Suprapubic skin (tissue), 4 donors: Measurements from ENCODE around the gene PPCS. TPM values are rescaled to one million over a fixed set of nuclear protein-coding genes. Genes with fewer than 3 reads are reported as not detected.
"Not testable (repeated sequence)": the region's sequence is repeated elsewhere in the genome, so short reads cannot be mapped to it uniquely, and the experiment has no call there.

Source experiments
- DNase-seq, 2 donors: peaks; one replicate each; pipeline ENCODE4 v3.0.0-alpha.2; 2019; ENCODE audit warnings: low spot score in 2 of 2
- H3K27ac ChIP-seq: fragments of 200-600 bp; sonication (generic); one replicate; pipeline ENCODE4 v1.5.1; 2019
- H3K27me3 ChIP-seq: fragments of 200-600 bp; sonication (generic); one replicate; pipeline ENCODE4 v1.5.1; 2019
- H3K36me3 ChIP-seq: fragments of 200-600 bp; sonication (generic); one replicate; pipeline ENCODE4 v1.5.1; 2019
- H3K4me1 ChIP-seq: fragments of 200-600 bp; sonication (generic); one replicate; pipeline ENCODE4 v1.5.1; 2019
- H3K4me3 ChIP-seq: fragments of 200-600 bp; sonication (generic); one replicate; pipeline ENCODE4 v1.5.1; 2019; ENCODE audit warnings: mild to moderate bottlenecking
- H3K9me3 ChIP-seq: fragments of 200-600 bp; sonication (generic); one replicate; pipeline ENCODE4 v1.5.1; 2019
- CTCF ChIP-seq, 2 donors: fragments of 200-600 bp in 1 of 2; fragments of 450-650 bp in 1 of 2; sonication (generic) in 1 of 2; IDR thresholded peaks; one replicate each; pipeline ENCODE4 v1.5.1; 2016 to 2019; ENCODE audit warnings: antibody characterized with exemption in 2 of 2, mild to moderate bottlenecking in 1 of 2, moderate library complexity in 1 of 2
- EP300 ChIP-seq: sonication (generic); formaldehyde crosslinking; IDR thresholded peaks from one replicate; pipeline ENCODE4 v1.6.1; 2017; ENCODE audit warnings: antibody characterized with exemption
- POLR2A ChIP-seq, 2 donors: fragments of 450-650 bp; IDR thresholded peaks; one replicate each; pipeline ENCODE4 v1.6.1; 2017; ENCODE audit warnings: antibody characterized with exemption in 2 of 2, mild to moderate bottlenecking in 2 of 2, moderate library complexity in 2 of 2
- POLR2AphosphoS5 ChIP-seq, 3 donors: sonication (generic); formaldehyde crosslinking; IDR thresholded peaks; one replicate each; pipeline ENCODE4 v1.6.1; 2017; ENCODE audit warnings: antibody characterized with exemption in 3 of 3
- WGBS: methylation state at CpG from one replicate; pipeline ENCODE4 v1.1.5; 2018; 5-methylcytosine and 5-hydroxymethylcytosine counted together
- total RNA-seq, 4 donors: library from RNA; depleted of rRNA; stranded (reverse); fragments of >200 nt; gene quantifications; one replicate each; pipeline ENCODE4 v1.1.0, GENCODE V29; 2016

The PPCS gene
- total RNA-seq, 4 donors from 2014 or later, result 50.1 to 115 (median 57.2) TPM

- Histone ChIP-seq H3K27me3 (no peaks in the 10 kb centered on the region), H3K9me3 (no peaks in the 10 kb centered on the region), H3K4me1 (no peaks in the 10 kb centered on the region), H3K36me3 (peaks cover 3% of the 10 kb centered on the region), H3K27ac (no peak overlapping the region), H3K4me3 (no peak overlapping the region)
- DNase-seq, result no peak
- no peak for TF ChIP-seq POLR2A (IDR thresholded peaks at IDR 0.05)
- no peak for TF ChIP-seq POLR2AphosphoS5 (IDR thresholded peaks at IDR 0.05)
- no peak for TF ChIP-seq CTCF (IDR thresholded peaks at IDR 0.05)
- TF ChIP-seq EP300, result no peak
- WGBS, result 93% methylated on average over 4 of the region's 4 CpGs
Measured at GRCh38 chr1:42476605-42477004, 20.3 kb downstream of the PPCS start.

- H3K27ac ChIP-seq, DNase-seq, H3K36me3 ChIP-seq, H3K4me1 ChIP-seq, H3K9me3 ChIP-seq, H3K27me3 ChIP-seq, H3K4me3 ChIP-seq: not testable (repeated sequence)
- WGBS, result 87% methylated on average over 4 of the region's 4 CpGs
Measured at GRCh38 chr1:42477354-42477753, 21.0 kb downstream of the PPCS start.

GRCh38 chr1:42477775-42478174 is 21.4 kb downstream of the PPCS start:
- TF ChIP-seq POLR2AphosphoS5 (IDR thresholded peaks at IDR 0.05), result no peak
- no peak for TF ChIP-seq EP300
- no peak for TF ChIP-seq CTCF (IDR thresholded peaks at IDR 0.05)
- TF ChIP-seq POLR2A (IDR thresholded peaks at IDR 0.05), result no peak
- Histone ChIP-seq H3K4me1 (no peaks in the 10 kb centered on the region), H3K27me3 (no peaks in the 10 kb centered on the region), H3K4me3 (no peak overlapping the region), H3K27ac (no peak overlapping the region), H3K9me3 (no peaks in the 10 kb centered on the region), H3K36me3 (peaks cover 8% of the 10 kb centered on the region)
- DNase-seq, result no peak
- 85% methylated on average over 3 of the region's 3 CpGs for WGBS

- no peak for DNase-seq
- 50% methylated on average over 4 of the region's 4 CpGs for WGBS
- Histone ChIP-seq H3K27ac (no peak overlapping the region), H3K4me3 (no peak overlapping the region), H3K4me1 (no peaks in the 10 kb centered on the region), H3K36me3 (peaks cover 14% of the 10 kb centered on the region), H3K27me3 (no peaks in the 10 kb centered on the region), H3K9me3 (no peaks in the 10 kb centered on the region)
- no peak for TF ChIP-seq EP300
- no peak for TF ChIP-seq CTCF (IDR thresholded peaks at IDR 0.05)
- TF ChIP-seq POLR2A (IDR thresholded peaks at IDR 0.05), result no peak
- no peak for TF ChIP-seq POLR2AphosphoS5 (IDR thresholded peaks at IDR 0.05)
Measured at GRCh38 chr1:42479621-42480020, 23.3 kb downstream of the PPCS start.

GRCh38 chr1:42480921-42481320 is 24.6 kb downstream of the PPCS start:
- Histone ChIP-seq H3K27me3 (no peaks in the 10 kb centered on the region), H3K4me1 (no peaks in the 10 kb centered on the region), H3K27ac (no peak overlapping the region), H3K36me3 (peaks cover 14% of the 10 kb centered on the region), H3K9me3 (no peaks in the 10 kb centered on the region), H3K4me3 (no peak overlapping the region)
- DNase-seq, result no peak
- WGBS, result 100% methylated on average over 1 of the region's 1 CpG
- no peak for TF ChIP-seq EP300
- TF ChIP-seq CTCF (IDR thresholded peaks at IDR 0.05), result no peak
- TF ChIP-seq POLR2A (IDR thresholded peaks at IDR 0.05), result no peak
- no peak for TF ChIP-seq POLR2AphosphoS5 (IDR thresholded peaks at IDR 0.05)

- Histone ChIP-seq H3K27ac (no peak overlapping the region), H3K4me1 (no peaks in the 10 kb centered on the region), H3K4me3 (no peak overlapping the region), H3K9me3 (no peaks in the 10 kb centered on the region), H3K36me3 (peaks cover 14% of the 10 kb centered on the region), H3K27me3 (no peaks in the 10 kb centered on the region)
- WGBS, result 90% methylated on average over 2 of the region's 2 CpGs
- no peak for DNase-seq
- no peak for TF ChIP-seq POLR2A (IDR thresholded peaks at IDR 0.05)
Measured at GRCh38 chr1:42482635-42483153, 26.4 kb downstream of the PPCS start.
